GM18861 (cell line): Measurements from ENCODE around the gene DISC1.

Experiments
- ATAC-seq: cut with Tn5 transposase; IDR thresholded peaks from one replicate; pipeline ENCODE4 v1.9.1; 2021; ENCODE audit not compliant: unreplicated experiment

The DISC1 gene

DNA sequence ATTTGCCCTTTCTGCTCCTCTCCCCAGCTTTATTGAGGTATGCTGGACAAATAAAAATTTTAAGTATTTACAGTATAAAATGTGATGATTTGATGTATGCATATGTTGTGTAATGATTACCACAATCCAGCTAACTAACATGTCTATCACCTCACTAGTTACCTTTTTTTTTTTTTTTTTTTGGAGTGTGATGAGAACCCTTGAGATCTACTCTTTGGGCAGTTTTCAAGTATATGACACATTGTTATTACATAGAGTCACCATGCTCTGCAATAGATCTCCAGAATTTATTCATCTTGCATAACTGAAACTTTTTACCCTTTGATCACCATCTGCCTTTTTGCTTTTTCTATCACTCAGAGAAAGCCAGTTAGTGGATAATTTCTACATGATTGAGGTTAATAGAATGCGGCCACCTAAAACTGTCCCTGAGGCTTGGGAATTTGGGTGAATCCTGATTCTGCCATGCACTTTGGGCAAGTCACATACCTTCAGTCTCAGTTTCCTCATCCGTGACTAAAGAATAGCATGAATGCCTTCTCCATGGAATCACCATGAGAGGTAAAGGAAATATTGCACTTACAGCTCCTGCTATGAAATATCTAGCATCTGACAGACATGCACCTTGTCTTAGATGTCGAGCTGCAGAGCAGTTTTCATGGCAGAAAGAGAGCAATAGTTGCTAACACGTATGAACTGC is 295.2 kb downstream of the DISC1 start:
- no peak for ATAC-seq

DNA sequence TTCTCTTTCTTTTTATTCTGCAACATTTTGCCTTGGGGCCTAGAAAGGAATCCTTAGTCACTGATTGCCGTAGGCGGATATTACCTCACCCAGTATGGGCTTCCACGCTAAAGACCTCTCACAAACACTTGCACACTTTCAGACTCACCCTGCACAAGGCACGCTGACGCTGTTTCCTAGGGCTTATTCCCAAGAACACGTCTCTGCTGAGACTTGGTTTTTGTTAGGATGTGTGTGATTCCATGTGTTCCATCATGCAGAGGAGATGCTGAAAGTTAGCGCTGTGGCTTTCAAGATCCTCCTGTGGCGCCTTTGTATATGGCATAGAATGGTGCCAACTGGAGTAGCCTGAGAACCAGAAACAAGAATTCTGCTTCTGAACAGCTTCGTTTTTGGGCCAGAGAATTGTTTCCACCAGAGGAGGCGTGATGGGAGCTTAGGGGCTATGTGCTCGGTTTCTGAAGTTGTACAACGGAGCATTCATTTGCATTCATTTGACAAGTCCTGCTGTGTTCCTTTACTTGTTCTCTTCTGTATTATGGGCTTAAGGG is 297.0 kb downstream of the DISC1 start:
- no peak for ATAC-seq

DNA sequence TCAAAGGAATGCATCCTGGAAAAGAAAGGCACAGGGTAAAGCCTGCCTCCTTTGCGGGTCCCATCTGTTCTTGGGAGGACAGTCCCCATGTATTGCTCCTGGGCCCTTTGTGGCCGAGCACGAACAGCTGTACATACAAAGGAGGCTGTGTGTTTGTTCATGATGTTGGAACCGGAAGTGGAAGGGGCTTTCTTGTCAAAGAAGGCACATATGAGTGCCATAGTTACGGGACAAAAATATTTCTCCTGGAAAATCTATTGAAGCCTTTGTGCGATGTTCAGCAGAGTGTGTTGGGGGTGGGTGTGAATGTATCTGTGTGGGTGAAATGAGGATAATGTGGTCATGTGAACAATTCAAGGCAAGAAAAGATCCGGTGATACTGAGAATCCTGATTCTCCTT is 297.6 kb downstream of the DISC1 start:
- ATAC-seq, result no peak

DNA sequence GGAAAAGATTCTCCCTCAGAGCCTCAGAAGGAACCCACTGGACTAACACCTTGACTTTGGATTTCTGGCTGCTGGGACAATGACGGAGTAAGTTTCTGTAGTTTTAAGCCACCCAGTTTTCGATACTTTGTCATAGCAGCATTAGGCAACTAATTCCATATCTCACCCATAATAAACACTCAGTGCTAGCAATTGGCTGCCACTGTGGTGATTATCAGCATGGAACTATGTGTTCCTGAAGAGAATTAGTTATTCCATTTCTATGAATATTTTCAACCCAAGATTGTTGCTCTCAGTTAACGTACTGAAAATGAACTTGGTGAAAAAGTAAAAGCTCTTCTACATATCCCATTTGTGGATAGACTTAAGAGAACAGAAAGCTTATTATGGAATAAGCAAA is 299.3 kb downstream of the DISC1 start:
- ATAC-seq, result no peak

DNA sequence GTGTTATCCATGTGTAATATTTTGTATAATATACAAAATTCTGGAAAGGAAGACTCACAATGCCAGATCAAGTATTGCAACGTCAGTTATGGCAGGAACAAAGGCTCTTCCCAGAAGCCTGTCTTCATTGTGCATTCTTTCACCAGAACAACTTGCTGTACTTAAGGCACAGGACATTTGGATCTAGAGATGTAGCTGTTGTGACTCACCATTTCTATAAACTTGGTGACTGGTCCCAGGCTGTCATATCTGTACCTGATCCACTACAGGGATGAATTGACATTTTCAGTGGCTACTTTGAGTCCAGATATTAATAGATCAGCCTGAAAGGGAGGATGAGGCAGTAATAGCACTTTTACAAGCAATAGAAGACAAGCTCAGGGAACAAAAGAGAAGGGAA is 299.8 kb downstream of the DISC1 start:
- no peak for ATAC-seq

DNA sequence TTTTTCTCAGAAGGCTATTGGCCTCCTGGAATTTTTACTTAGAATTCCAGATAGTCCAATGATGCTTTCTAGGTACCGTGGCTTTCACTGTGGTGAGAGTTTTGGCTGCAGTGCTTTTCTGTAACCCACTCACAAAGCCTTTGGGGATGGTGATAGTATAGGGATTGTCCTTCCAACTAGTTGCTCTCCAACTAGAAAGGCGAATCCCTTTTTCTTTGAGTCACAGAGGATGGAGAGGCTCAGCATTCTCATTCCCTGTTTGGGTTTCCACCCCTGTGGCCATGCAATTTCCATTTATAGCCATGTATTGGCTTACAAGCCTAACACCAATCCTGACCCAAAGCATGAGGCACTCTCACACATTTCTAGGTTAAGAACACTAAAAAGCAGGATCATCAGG is 300.3 kb downstream of the DISC1 start:
- no peak for ATAC-seq

DNA sequence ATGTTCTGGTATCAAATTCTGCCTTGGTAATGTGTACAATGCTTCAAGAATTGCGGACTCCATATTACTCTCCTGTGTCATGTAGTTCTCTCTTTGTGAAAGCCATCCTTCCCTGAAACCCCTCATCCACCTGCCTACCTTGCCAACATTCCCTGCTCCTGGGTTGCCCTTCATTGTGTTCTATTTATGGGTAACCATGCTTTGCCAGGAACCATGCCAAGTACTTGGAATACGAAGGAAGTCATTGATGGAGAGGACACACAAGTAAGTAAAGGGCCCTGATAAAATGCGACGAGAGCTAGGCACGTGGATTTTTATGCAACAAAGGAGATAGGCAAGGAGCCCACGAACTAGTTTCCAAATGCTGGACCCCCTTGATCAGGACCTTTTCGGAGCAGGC is 300.8 kb downstream of the DISC1 start:
- no peak for ATAC-seq

DNA sequence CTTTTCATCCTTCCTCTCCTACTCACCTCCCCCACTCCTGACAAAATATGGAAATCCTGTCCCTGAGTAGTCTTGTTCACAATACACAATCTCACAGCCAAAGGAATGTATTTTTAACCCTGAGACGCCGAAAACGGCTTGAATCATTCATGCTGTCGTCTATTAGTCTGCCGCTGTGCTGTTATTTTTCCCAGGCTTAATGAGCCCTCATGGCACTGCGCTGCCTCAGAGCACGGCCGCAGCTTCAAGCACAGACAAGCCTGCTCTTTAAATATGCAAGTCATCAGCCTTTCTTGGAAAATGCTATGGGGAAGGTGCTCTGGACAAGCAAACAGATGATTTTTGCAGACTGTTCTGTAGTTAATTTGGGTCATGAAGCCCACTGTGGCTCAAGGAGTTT is 302.7 kb downstream of the DISC1 start:
- ATAC-seq, result no peak

DNA sequence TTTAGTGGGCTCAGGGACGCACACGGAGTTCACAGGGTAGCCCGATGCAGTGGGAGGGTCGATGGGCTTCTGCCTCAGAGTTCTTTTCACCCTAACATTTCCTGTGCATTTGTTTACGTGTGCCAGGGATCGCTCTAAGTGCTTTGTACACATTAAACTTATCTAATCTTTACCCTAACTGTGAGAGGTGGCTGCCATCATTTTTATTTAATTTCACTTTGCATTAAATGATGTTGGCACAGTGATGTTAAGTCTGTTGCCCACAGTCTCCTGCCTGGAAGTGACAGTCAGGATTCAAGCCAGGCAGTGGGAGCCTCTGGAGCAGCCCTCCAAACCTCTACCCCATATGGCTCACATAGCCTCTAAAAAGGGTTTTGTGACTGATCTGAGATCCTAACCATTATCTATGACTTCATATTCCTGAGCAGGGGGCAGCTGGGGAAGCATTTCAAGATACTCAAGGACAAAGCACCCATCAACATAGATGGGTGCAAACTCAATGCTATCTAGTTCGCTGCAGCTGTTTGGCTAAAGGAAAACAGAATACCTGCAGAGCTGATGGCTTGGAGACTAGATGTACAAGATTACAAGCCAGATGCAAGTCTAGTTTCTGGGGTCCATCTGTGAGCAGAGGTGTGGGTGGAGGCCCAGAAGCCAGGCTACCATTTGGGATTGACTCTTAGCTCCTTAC is 303.8 kb downstream of the DISC1 start:
- ATAC-seq, result no peak

DNA sequence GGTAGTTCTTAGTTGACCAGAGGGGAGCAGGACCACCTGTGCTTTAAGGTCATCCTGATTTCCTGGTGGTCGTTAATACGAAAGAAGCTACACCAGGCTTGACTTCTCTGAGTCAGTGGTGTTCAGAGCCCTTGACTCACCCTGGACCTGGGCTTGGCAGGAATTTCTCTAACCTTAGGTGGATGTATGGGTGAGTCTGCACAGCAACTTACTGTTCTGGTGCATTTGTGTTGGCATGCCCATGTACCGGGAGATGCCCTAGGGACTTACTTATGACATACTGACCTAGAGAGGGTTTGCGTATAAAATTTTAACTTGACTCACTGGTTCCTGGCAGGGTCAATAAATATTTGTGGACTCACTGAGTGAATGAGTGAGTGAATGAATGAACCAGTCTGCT is 304.6 kb downstream of the DISC1 start:
- no peak for ATAC-seq

DNA sequence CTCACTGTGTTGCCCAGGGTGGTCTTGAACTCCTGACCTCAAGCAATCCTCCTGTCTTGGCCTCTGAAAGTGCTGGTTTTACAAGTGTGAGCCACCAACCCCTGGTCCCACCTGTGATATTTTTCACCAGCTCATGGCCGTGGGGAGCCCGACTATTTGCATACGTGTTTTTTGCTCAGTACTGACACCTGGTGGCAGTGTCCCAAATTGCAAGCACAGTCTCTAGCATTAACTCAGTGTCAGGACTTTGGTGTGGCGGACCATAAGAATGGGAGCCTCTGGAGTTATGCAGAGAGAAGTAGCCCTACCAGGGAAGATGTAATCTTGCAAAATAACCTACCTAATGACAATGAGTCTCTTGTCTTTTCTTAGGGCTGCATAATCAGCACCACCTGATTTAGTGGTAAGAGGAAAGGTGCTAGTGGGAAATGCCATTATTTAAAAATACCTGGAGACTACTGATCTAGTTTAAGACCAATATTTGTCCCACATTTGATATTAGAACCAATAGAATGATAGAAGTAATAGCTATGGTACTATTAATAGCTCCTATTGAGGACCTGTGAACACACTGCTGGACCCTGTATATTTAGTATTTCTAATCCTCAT is 305.4 kb downstream of the DISC1 start:
- ATAC-seq, result no peak

DNA sequence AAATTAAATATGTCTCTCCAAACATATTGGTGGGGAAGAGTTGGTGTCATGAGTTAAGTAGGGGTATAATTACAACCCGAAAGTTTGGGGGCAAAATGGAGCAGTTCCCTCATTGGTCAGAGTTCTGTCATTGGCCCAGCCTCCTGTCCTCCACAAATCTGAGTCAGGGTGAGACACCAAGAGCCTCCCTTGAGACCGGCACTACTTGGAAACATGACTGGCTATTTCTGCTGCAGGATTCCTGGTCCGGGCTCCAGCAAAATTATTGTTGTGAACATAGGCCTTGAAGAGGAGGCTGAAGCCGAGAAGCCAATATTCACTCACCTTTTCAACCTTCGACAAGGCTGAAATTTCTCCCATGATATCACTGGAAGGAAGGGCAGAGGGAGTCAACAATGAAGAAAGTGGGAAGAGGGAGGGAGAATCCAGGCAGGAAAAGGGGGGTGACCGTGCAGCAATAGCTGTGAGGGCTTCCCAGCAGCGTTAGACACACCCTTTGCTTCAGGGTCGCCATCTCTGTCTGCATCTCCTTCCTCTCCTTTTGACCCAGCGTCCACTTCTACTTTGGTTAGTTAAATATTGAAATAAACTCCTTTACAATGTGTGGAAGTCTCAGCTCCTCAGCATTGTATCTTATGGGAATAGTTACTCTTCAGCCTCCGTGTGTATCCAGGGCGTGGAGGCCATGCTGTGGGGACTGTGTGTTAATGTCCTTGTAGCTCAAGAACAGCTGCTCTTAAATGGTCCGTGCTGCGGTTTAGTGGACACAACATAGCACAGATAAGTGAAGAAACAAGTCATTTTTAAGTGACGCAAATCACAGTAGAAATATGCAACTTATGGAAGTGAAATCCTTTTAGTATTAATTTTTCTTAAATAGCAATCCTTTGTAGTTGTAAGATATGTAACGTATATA is 307.4 kb downstream of the DISC1 start:
- no peak for ATAC-seq

DNA sequence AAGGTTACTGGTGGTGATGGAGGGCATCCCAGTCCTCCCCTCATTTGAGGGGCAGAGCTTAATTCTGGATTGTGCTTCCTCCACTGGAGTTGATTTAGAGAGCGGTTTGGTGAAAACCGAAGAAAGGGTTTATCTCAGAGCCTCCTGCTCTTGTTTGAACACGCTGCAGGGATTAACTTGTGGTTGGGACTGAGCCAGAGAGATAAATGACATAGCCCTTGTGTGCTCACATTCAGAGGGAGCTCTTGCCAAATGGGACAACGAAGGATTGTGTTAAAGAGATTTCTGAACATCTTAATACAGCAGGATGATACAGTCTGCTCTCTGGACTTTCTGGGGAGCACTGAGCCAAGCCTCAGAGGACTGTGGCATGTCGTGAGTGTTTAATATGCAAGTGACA is 308.2 kb downstream of the DISC1 start:
- ATAC-seq, result no peak

DNA sequence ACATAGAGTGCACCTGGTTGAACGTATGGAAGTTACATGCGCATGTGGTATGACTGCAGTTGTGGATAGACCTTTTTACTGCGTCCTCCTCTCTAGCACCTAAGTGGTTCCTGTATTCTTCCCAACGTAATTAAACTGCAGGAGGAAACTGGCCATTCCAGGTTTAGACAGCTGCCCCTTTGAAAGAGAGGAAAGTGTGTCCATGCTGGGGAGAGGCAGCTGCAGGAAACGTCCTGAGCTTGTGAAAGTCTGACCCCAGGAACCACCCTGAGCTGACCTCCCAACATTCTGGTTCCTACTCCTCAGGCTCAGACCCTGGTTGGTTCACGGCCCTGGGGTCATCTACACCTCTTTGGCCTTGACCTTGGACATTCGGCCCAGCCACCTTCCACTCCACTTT is 309.3 kb downstream of the DISC1 start:
- no peak for ATAC-seq

DNA sequence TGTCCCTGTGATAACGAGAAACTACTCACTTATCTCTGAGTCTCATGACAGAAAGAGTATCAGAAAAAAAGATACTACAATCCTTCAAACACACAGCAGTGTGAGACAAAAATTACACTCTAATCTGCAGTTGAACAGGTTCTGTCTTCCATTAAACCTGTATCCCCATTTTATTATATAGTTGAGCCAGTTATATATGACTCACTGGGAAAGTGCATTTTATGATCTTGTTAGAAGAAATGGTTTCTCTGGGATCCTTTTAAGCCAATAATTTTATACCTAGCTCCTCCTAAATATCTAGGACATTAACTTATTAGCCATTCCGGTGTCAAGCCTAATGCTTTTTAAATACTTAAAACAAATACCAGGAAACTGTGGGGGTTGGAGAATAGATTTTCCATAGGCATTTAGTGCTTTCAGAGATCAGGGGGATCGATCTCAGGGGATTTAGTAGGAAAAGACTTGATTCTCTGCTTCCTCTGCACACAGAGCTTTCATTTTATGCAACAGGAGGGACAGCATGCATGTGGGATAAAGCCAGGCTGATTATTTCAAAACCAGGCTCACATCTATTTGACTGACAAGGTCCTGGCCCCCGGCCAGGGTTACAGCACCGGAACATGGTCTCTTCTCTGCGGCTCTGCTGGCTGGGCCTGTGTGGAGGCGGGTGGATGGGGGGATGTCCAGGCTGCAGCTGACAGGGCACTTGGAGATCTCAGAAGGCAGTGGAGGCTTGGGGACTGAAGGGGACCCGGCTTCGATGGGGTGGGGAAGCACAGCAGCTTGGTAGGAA is 310.6 kb downstream of the DISC1 start:
- ATAC-seq, result no peak

DNA sequence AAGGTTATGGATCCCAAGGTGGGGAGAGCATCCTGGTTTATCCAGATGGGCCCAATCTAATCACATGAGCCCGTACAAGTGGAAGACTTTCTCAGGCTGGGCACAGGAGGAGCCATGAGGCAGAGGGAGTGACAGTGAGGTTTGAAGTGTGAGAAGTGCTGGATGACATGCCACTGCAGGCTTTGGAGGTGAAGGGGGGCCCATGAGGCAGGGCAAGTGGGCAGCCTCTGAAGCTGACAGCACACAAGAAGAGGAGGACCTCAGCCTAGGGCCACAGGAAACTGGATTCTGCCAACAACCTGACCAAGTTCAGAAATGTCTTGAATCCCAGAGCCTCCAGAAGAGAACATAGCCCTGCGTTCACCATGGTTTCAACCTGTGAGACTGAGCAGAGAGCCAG is 311.6 kb downstream of the DISC1 start:
- ATAC-seq, result no peak

DNA sequence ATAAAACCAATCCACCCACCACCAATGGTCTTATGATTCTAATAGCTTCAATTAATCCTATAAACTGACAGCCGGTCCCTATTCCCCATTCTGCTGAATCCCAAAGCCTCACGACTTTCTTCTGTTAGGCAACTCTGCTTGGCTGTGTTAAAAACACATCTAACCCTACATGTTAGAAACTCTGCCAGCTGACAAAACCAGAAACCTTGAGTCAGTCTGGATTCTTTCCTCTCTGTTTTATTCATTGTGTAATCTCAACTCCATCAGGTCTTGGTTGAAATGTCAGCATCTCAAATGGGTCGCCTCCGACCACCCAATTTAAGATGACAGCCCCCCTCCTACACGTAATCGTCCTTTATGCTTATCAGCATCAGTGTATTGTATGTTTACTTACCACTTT is 312.1 kb downstream of the DISC1 start:
- no peak for ATAC-seq

DNA sequence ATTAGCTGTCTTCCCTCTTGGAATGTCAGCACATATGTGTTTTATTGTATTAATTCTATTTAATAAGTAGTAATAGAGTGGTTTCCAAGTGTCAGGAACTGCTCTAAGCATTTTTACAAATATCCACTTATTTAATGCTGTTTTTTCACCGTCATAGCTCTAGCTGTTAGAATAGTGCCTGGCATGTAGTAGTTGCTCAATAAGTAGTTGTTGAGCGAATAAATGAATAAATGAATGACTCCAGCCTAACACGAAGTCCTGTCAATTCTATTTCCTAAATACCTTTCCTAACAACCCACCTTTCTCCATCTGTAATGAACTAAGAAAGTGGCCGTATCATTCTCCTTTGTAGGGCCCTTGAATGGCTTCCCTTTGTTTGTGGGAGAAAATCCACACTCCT is 312.5 kb downstream of the DISC1 start:
- ATAC-seq, result no peak

DNA sequence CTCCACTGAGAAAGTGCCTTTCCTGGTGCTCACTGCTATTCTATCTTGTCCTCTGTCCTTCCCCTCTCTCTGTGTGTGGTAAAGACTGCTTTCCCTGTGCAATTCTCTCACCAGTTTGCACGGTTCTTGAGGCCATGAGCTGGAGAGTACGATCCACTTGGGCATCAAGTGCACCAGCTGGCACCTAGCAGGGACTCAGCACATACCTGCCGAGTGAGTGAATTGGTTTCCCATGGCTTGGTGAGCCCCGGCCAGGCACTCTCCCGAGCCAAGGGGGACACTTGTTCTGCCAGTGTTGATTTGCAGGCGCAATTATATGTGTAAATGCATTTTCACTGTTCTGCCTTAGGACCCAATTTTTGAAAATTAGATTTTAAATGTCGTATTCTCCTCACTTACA is 313.5 kb downstream of the DISC1 start:
- no peak for ATAC-seq

DNA sequence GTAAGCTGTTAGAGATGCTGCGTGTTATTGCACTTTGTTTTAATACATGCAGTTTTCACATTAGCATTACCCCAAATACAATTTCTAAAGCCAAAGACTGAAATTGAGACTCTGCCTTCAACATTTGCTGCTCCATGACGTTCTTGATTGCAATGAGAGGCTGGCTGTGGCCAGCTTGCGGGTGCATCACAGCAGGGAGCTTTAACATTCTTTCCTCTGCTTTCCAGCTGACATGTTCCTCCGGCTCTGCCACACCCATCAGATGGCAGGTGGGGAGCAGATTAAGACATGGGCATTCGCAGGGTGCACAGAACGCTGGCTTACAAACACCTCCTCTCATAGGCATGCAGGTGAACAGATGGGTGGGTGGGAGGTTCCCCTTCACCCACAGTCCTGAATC is 314.1 kb downstream of the DISC1 start:
- no peak for ATAC-seq
